WTC11 (cell line): ENCODE data around the gene GAB2.

Experiments used
- CTCF ChIP-seq: fragments of 200-600 bp; IDR thresholded peaks from 2 replicates; pipeline ENCODE4 v1.8.0; 2022; ENCODE audit warnings: antibody characterized with exemption
- PRDM15 ChIP-seq: sonication (generic); formaldehyde crosslinking; IDR thresholded peaks from 2 replicates; pipeline ENCODE4 v1.8.0; 2022; ENCODE audit warnings: missing genetic modification reagents
- ZNF416 ChIP-seq: fragments of 250-450 bp; sonication (Bioruptor Pico); IDR thresholded peaks from 2 replicates; pipeline ENCODE4 v1.9.0; 2021; ENCODE audit warnings: mild to moderate bottlenecking, inconsistent platforms

- no peak for TF ChIP-seq PRDM15 (CRISPR knock-in tag)
- no peak for TF ChIP-seq ZNF416 (CRISPR knock-in tag)
- TF ChIP-seq CTCF, result no peak
These were observed 74.3 kb downstream of the GAB2 start for GRCh38 chr11:78343303-78343702.
